ENCODE data around the gene RFLNA. TPM values are rescaled to one million over a fixed set of nuclear protein-coding genes. Genes with fewer than 3 reads are reported as not detected.

Gene RFLNA
- total and polyA plus RNA-seq, 2 experiments from 2014 or later: 3.9 to 20.4 TPM

GRCh38 chr12:124333724-124334123, 38.8 kb downstream of the RFLNA start:
- no peak overlapping the region for H3K27ac Mint-ChIP-seq
- Histone ChIP-seq H3K4me3 (no peak overlapping the region), H3K27ac (ENCODE audit: low read depth) (no peak overlapping the region), H3K4me2 (no peak overlapping the region), H3K4me1 (ENCODE audit: insufficient read depth) (no peaks in the 10 kb centered on the region), H3K36me3 (ENCODE audit: insufficient read depth) (peaks cover 6% of the 10 kb centered on the region), H3K9me2 (ENCODE audit: insufficient read depth) (no peaks in the 10 kb centered on the region), H2AFZ (no peak overlapping the region), H4K20me1 (replicated peaks; ENCODE audit: insufficient read depth) (no peaks in the 10 kb centered on the region; the same call in 1 of the 2 replicates), H3F3A (replicated peaks; ENCODE audit: low read depth) (no peaks in the 10 kb centered on the region), H3K79me2 (replicated peaks; ENCODE audit: insufficient read depth) (no peaks in the 10 kb centered on the region), H3K27me3 (ENCODE audit: insufficient read depth) (no peaks in the 10 kb centered on the region)
- no peak for TF ChIP-seq ZNF331 (CRISPR knock-in tag; IDR thresholded peaks at IDR 0.05; ENCODE audit: low read depth)
- no peak for TF ChIP-seq ZNF462 (CRISPR knock-in tag; IDR thresholded peaks at IDR 0.05)
- TF ChIP-seq EZH2phosphoT487 (IDR thresholded peaks at IDR 0.05; ENCODE audit: unreplicated experiment): no peak
- no peak for TF ChIP-seq ZNF114 (CRISPR knock-in tag; IDR thresholded peaks at IDR 0.05)
- TF ChIP-seq STAT1 (IDR thresholded peaks at IDR 0.05; ENCODE audit: unreplicated experiment): no peak
- TF ChIP-seq REST (IDR thresholded peaks at IDR 0.05; ENCODE audit: unreplicated experiment): no peak
- TF ChIP-seq POLR2AphosphoS5 (IDR thresholded peaks at IDR 0.05; ENCODE audit: low read depth): no peak
- TF ChIP-seq NANOG (IDR thresholded peaks at IDR 0.05; ENCODE audit: borderline replicate concordance): no peak
- TF ChIP-seq CREB1 (CRISPR knock-in tag; IDR thresholded peaks at IDR 0.05; ENCODE audit: low read depth): no peak
- no peak for TF ChIP-seq EZH2 (IDR thresholded peaks at IDR 0.05; ENCODE audit: low read depth, unreplicated experiment)
- no peak for TF ChIP-seq JUNB (IDR thresholded peaks at IDR 0.05; ENCODE audit: unreplicated experiment)
- no peak for TF ChIP-seq ETS1 (IDR thresholded peaks at IDR 0.05)
- DNase-seq (ENCODE audit: low spot score) (no peak), ATAC-seq (no peak)
- H3K36me3 Mint-ChIP-seq (ENCODE audit: low read depth): peaks cover 57% of the 10 kb centered on the region
- no peaks in the 10 kb centered on the region; the same call in 2 of the 3 replicates for H3K9me3 Mint-ChIP-seq
- no peak overlapping the region for H3K4me3 Mint-ChIP-seq
- peaks cover under 1% of the 10 kb centered on the region; the same call in 2 of the 3 replicates for H3K4me1 Mint-ChIP-seq
- H3K27me3 Mint-ChIP-seq (ENCODE audit: insufficient read depth, low read depth, poor library complexity): peaks cover 12% of the 10 kb centered on the region

Data from GM23338 (cell line).